Middle frontal gyrus (tissue), 1 donor: ENCODE measurements around the gene DNAJC1.
"Not testable (repeated sequence)": the region's sequence is repeated elsewhere in the genome, so short reads cannot be mapped to it uniquely, and the experiment has no call there.

Experiments
- DNase-seq: peaks from one replicate; pipeline ENCODE4 v3.0.0-alpha.2; 2015; ENCODE audit warnings: low spot score; ENCODE audit errors: extremely low spot score

The DNAJC1 gene

DNA sequence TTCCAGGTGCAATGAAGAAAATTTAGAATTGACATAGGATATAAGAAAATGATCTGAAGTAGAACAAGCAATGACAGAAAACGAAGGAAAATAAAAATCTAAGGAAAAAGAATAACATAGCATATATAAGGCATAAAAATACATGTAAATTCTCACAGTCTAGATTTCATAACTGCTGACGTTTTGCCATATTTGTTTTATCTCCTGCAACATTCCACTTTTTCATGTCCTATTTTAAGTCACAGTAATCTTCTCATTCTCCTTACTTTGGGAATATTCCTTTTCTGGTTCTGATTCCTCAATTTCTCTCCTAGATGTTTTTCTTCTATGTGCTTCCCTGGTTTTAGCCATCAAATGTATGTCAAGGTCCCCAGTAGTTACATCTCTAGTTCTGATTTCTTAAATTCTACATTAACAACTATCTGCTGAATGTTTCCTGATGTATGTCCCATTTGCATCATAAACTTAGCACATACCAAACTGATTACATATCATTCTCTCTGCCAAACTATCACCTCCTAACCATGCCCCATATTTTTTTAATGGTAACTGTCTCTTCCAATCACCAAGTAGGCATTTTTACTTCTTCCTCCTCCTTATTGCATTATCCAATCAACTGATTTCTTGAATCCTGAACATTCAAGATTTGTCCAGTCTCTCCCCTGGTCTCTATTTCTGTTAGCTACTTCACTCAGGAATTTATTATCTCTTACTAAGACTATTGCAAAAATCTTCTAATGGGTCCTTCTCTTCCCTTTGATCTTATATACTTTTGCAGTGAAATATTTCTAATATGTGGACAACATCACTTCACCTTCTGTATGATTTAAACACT is 171.3 kb downstream of the DNAJC1 start:
- no peak for DNase-seq

DNA sequence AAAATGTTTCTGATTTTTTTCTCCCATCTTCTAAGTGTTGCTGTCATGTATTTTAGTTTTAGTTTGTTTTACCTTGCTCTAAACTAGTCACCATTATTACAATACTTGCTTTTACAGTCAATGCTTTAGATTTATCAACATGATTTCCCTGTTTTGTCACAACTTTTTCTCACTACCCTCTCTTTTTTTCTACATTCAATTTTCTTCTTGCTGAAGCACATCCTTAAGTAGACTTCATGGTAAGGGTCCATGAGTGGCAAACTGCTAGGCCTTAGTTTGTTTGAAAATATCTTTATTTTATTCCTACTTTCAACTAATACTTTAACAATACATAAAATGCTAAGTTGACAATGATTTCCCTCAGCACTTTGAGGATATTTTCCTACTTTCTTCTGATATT is 173.5 kb downstream of the DNAJC1 start:
- DNase-seq = no peak

DNA sequence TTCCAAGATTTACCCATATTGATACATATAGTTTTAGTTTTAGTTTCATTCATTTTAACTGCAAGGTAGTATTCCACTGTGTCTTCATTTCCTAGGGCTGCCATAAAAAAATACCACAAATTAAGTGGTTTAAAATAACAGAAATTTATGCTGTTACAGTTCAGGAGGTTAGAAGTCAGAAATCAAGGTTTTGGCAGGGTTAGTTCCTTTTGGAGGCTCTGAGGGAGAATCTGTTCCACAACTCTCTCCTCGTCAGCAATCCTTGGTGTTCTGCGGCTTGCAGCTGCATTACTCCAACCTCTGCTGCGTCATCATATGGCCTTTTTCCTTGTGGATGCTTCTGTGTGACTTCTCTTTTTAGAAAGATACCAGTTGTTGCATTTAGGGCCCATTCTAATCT is 176.2 kb downstream of the DNAJC1 start:
- no peak for DNase-seq

DNA sequence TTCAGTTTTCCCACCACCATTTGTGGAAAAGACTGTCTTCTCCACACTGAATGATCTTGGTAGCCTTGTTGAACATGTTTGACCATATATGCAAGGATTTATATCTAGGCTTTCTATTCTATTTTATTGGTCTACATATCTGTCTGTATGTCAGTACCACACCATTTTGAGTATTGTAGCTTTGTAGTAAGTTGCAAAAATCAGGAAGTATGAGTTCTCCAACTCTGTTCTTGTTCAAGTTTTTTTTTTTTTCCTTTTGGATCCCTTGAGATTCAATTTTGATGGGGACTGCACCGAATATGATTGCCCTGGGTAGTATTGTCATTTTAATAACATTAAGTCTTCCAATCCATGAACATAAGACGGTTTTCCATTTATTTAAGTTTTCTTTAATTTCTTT is 176.8 kb downstream of the DNAJC1 start:
- no peak for DNase-seq

DNA sequence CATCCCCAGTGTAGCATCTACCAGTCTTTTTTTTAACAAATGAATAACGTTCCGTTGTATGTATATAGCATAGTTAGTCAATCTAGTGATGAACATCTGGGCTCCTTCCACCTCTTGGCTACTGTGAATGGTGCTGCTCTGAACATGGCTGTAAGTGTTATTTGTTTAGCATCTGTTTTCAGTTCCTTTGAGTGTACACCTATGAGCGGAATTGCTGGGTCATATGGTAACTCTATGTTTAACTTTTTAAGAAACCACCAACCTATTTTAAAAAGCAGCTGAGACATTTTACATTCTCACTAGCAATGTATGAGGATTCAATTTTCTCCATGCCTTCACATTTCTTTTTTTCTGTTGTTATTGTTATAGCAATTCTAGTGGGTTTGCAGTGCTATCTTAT is 178.2 kb downstream of the DNAJC1 start:
- DNase-seq = no peak

DNA sequence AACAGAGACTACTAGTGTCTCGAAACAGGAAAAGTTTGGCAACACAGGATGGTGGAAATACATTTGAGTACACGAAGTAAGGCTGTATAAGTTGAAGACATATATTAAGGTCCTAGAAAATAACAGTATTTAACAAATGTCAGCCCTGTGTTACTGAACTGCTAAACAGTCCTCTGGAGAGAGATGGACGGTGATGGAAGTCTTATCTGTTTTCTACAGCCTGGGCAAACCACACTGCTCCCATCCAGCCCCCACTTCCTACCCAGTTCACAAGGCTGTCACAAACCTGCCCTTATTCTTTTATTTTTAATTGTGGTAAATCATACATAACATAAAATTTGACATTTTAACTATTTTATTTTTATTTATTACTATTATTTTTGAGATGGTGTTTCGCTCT is 179.1 kb downstream of the DNAJC1 start:
- no peak for DNase-seq

DNA sequence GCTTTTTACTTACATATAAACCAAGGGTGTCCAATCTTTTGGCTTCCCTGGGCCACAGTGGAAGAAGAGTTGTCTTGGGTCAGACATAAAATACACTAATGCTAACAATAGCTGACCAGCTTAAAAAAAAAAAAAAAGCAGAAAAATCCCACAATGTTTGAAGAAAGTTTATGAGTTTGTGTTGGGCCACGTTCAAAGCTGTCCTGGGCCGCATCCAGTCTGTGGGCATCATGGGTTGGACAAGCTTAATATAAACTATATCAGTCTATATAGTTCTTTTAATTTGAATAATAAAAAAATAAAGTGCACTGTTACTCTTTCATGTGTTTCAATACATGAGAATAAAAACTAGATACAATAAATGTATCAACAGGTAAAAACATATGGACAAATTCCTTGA is 179.9 kb downstream of the DNAJC1 start:
- no peak for DNase-seq

DNA sequence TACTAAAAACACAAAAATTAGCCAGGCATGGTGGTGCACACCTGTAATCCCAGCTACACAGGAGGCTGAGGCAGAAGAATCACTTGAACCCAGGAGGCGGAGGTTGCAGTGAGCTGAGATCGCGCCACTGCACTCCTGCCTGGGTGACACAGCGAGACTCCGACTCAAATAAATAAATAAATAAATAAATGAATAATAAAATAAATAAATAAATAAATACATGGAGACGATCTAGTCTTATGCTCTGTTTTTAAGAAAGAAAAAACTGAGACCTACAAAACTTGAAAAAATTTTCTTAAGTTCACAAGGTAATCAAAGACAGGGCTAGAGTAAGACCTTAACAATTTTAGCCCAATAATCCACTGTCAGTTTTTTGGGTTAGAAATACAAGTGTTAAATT is 181.3 kb downstream of the DNAJC1 start:
- DNase-seq = not testable (repeated sequence)

DNA sequence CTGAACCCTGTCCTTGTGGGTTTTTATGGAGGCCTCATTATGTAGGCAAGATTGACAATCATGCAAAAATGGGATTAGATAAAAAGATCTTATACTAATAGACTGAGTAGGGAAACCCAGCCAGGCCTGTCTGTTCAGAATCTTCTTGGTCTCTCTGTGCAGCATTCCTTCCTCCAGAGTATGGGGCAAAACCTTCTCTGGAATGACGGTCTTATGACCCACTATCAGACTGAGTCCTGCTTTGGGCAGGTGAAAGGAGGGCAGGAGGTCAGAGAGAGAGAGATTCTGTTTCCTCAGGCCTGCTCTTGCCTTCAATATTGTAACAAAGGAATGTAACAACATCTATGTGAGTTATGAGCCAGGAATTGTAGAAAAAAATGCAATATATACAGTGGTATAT is 182.6 kb downstream of the DNAJC1 start:
- DNase-seq = no peak

DNA sequence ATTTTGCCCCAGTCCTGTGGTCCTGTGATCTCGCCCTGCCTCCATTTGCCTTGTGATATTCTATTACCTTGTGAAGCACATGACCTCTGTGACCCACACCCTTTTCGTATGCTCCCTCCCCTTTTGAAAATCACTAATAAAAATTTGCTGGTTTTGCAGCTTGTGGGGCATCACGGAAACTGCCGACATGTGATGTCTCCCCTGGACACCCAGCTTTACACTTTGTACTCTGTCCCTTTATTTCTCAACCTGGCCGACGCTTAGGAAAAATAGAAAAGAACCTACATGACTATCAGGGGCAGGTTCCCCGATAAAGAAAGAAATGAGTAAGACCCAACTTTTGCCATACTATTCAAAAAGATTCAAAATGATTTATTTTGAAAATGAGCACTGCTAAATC is 185.1 kb downstream of the DNAJC1 start:
- DNase-seq = not testable (repeated sequence)

DNA sequence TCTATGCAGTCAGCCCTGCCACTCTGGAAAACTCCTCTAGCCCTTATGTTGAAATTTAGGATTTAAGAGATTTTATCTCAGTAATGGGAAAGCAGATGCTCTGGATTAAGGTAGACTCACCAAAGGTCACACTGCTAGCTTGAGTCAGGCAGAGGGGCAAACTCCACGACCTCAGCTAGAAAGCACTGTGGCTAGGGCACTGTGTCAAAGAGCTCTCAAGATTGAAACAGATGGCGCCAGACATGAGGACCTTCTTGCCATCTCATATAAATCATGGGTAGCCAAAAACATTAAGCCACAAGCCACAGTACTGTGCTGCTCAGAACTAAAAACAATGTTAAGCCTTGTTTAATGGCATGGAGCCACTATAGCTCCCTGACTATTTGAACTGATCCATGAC is 188.7 kb downstream of the DNAJC1 start:
- DNase-seq = no peak

DNA sequence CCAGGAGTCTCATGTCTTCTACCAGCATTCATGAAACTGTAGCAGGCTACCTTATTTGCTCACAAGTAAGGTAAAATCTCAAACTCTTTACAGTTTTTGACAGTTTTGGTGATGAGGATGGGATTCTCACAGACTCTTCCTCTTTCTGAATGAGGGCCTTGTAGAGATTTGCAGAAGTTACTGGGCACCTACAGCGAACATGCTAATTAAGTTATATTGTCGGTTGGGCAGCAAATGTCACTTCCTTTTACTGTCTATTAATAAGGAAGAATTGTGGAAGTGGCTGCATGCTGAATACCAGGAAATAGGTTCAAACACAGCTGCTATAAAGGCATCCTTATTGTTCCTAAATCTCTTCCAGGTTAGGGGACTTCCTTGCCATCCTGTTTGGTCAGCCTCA is 189.6 kb downstream of the DNAJC1 start:
- DNase-seq = no peak

DNA sequence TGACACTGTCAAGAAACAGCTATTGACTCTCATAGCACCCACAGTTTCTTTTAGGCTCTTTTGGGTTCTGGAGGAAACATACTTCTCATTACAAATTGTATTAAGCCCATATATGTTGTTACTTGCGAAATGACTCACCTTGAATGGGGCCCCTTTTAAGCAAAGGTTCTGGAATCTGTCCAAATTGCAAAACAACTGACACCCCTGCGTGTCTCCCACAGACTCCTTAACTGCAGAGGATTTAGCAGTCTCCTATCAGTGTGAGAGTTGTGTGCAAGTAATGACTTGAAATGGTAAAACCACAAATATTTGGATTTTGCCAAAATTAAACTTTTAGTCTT is 192.3 kb downstream of the DNAJC1 start:
- no peak for DNase-seq

DNA sequence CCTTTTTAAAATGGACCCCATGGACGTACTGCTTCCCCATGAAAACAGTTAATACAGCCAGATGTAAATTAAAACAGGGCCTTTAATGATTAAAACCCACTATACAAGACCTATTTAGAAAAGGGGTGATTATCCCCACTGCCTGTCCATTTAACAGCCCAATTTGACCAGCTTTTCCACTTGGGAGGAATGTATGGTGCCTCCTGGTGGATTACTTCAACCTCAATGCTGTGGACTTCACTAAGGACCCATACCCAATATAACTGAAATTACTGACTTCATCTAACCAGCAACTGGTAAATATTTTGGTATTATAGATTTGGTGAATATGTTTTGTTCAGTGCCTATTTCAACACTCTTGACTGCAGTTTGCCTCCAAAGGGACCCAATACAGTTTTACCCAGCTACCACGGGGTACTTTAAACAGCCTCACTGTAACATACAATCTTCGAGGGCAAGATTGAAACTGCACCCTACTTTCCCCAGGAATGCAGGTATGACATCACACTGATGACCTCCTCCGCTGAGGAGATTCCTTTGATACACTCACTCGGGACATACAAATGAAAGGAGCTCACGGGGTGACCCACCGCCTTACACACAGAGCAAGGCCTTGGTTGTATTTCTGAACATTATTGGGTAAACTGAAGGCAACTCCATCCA is 192.8 kb downstream of the DNAJC1 start:
- DNase-seq = no peak

DNA sequence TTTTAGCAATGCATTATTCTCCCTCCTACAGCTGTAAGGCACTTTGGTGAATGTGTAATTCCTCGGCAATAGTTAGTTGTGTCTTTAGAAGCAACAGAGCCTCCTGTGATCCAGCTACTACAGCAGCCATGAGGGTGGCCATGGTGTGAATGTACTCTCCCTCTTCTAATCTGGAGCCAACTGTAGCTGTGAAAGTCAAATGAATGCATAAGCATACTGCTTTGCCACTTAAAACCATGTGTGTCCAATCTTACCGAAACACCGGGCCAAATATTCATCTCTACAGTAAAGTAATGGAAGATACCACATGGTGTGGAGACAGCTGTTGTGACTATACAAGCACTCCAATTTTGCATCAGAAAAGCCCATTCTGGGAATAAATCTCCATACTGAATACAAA is 195.0 kb downstream of the DNAJC1 start:
- DNase-seq = no peak

DNA sequence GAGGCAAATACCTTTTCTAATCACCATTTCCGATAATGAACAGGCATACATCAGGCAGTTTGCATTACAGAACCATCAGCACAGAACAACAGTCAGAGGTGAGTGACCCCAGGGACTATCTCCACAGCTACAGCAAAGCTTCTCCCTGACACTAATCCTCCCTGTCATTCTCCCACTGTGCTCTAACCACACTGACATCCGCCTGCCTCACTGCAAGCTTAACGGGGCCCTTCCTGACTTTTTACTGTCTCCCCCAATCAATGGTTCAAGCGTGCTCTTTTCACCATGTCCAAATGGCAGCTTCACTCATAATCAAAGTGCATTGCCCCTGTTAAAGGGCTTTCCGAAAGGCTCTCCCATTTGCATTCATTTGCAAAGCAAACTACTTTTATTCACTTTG is 196.3 kb downstream of the DNAJC1 start:
- no peak for DNase-seq

DNA sequence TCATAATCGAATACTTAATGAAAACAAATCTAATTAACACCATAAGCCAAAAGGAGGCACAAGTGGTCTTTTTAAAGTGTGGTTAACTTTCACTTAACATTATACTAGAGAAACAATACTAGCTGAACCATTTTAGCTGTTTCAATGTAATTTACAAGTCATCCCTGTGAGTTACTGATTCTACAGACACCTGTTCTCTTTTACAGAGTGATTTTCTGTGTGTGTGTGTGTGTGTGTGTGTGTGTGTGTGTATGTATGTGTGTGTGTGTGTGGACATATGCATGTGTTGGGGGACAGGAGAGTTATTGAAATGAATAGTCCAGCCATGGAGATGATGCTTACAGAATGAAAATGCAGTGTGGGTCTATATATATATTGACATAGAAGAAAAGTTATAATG is 200.2 kb downstream of the DNAJC1 start:
- DNase-seq = no peak

DNA sequence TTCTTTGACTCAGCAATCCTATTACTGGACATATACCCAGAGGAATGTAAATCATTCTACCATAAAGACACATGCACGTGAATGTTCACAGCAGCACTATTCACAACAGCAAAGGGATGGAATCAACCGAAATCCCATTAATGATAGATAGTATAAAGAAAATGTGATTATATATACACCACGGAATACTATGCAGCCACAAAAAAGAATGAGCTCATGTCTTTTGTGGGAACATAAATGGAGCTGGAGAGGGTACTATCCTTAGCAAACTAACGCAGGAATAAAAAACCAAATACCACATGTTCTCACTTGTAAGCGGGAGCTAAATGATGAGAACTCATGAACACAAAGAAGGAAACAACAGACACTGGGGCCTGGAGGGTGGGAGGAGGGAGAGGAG is 201.9 kb downstream of the DNAJC1 start:
- DNase-seq = no peak

DNA sequence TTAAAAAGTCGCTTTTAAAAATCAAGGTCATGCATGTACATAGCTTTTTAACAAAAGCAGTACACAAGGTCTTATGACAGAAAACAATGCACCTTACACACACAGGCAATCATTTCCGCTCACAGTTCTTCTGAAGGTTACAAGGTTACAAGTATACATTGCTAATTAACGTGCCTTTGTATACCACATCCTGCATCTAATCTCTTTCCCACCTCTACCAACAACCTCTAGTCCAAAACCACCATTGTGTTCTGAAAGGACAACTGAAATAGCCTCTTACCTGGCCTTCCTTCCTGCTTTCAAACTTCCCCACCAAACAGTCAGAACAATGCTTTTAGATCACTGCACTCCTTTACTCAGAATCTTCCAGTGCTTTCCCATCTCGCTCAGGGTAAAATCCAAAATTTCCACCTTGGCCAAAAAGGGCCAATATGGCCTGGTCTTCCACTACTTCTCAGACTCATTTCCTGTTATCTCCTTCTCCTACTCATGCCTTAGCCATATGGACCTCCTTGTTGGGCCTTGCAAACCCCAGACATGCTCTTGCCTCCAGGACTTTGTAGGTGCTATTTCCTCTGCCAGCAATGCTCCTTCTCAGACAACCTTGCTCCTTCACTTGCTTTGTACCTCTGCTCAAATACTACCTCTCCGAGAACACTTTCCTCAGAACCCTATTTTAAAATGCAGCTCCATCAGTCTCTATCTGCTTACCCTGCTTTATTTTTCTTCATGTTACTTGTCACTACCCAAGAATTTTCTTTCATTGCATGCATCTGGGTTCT is 205.4 kb downstream of the DNAJC1 start:
- no peak for DNase-seq

DNA sequence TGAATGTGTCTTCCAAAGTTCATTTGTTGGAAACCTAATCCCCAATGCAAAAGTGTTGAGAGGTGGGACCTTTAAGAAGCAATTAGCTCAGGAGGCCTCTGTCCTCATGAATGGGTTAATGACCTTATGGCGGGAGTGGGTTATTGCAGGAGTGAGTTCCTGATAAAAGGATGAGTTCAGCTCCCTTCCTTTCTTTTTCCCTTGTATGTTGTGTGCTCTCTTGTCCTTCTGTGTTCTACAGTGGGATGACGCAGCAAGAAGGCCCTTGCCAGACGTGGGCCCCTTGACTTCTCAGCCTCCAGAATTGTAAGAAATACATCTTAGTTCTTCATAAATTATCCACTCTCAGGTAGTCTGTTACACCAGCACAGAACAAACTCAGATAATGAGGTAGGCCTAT is 206.0 kb downstream of the DNAJC1 start:
- no peak for DNase-seq

DNA sequence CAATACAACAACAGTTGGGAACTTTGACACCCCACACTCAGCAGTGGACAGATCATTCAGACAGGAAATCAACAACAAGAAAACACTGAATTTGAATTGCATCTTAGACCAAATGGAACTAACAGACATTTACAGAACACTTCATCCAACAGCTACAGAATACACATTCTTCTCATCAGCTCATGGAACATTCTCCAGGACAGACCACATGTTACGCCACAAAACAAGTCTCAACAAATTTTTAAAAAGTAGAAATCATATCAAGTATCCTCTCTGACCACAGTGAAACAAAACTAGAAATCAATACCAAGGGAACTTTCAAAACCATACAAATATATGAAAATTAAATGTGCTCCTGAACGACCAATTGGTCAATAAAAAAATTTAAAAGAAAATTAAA is 212.3 kb downstream of the DNAJC1 start:
- DNase-seq = no peak

DNA sequence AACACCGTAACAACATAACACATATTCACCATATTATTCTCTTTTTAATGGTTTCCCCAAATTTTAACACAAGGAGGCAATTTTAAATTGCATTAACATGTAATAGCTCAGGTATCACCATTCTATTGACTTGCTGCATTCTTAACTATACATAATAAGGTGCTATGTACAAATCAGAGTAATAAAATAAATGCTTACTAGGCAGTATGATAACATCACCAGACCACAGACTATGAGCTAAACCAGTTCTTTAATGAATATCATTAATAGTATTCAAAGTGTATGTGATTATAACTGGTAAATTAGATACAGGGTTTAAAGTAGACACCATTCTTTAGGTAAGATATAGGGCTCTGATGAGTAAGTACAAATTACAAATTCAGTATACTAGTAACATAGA is 226.6 kb downstream of the DNAJC1 start:
- no peak for DNase-seq
